GM23338 (cell line): ENCODE results near the gene IFT43. TPM values are rescaled to one million over a fixed set of nuclear protein-coding genes. Genes with fewer than 3 reads are reported as not detected.

Experiments used
- ATAC-seq: fragments of 200-7000 bp; cut with Tn5 transposase; 3 replicates; pipeline ENCODE4 v1.9.1; 2020
- DNase-seq: peaks from one replicate; pipeline ENCODE4 v3.0.0-alpha.2; 2015; ENCODE audit warnings: low spot score
- H2AFZ ChIP-seq: fragments of 200-600 bp; sonication (generic); 2 replicates; pipeline ENCODE4 v1.8.0; 2016; ENCODE audit warnings: antibody characterized with exemption, mild to moderate bottlenecking, moderate library complexity
- H3F3A ChIP-seq: fragments of 200-600 bp; sonication (generic); replicated peaks from 2 replicates; pipeline ENCODE4 v1.8.0; 2017; ENCODE audit warnings: antibody characterized with exemption, mixed run types, low read depth
- H3K27ac ChIP-seq: fragments of 200-600 bp; sonication (generic); 2 replicates; pipeline ENCODE4 v1.6.1; 2016; ENCODE audit warnings: low read depth
- H3K27me3 ChIP-seq: fragments of 200-600 bp; sonication (generic); 2 replicates; pipeline ENCODE4 v1.8.0; 2016; ENCODE audit warnings: mild to moderate bottlenecking, mixed run types, moderate library complexity; ENCODE audit not compliant: insufficient read depth
- H3K36me3 ChIP-seq: fragments of 200-600 bp; sonication (generic); 2 replicates; pipeline ENCODE4 v1.8.0; 2016; ENCODE audit warnings: mild to moderate bottlenecking; ENCODE audit not compliant: insufficient read depth
- H3K4me1 ChIP-seq: fragments of 200-600 bp; sonication (generic); 2 replicates; pipeline ENCODE4 v1.8.0; 2016; ENCODE audit warnings: mild to moderate bottlenecking, moderate library complexity; ENCODE audit not compliant: insufficient read depth
- H3K4me2 ChIP-seq: fragments of 200-600 bp; sonication (generic); 2 replicates; pipeline ENCODE4 v1.7.1; 2017; ENCODE audit warnings: mixed run types
- H3K4me3 ChIP-seq: fragments of 200-600 bp; sonication (generic); 2 replicates; pipeline ENCODE4 v1.6.1; 2016; ENCODE audit warnings: mixed run types
- H3K79me2 ChIP-seq: fragments of 200-600 bp; sonication (generic); replicated peaks from 2 replicates; pipeline ENCODE4 v1.8.0; 2017; ENCODE audit warnings: mild to moderate bottlenecking; ENCODE audit not compliant: insufficient read depth
- H3K9me2 ChIP-seq: fragments of 200-600 bp; sonication (generic); 2 replicates; pipeline ENCODE4 v1.8.0; 2017; ENCODE audit not compliant: insufficient read depth
- H4K20me1 ChIP-seq: fragments of 200-600 bp; sonication (generic); replicated peaks from 2 replicates; pipeline ENCODE4 v1.8.0; 2017; ENCODE audit warnings: mild to moderate bottlenecking; ENCODE audit not compliant: insufficient read depth
- H3K27ac Mint-ChIP-seq: 2 replicates; pipeline ENCODE4 v1.8.0; 2020; ENCODE audit warnings: inconsistent platforms, mild to moderate bottlenecking, moderate library complexity, mixed read lengths
- H3K27me3 Mint-ChIP-seq: 3 replicates; pipeline ENCODE4 v1.8.0; 2022; ENCODE audit warnings: low read depth, mild to moderate bottlenecking, moderate library complexity, mixed read lengths, inconsistent platforms; ENCODE audit not compliant: insufficient read depth, poor library complexity
- H3K36me3 Mint-ChIP-seq: 3 replicates; pipeline ENCODE4 v1.8.0; 2021; ENCODE audit warnings: low read depth, mild to moderate bottlenecking, inconsistent platforms, moderate library complexity, mixed read lengths
- H3K4me1 Mint-ChIP-seq: 3 replicates; pipeline ENCODE4 v1.8.0; 2020; ENCODE audit warnings: mild to moderate bottlenecking, inconsistent platforms, mixed read lengths
- H3K4me3 Mint-ChIP-seq: 3 replicates; pipeline ENCODE4 v1.8.0; 2021; ENCODE audit warnings: moderate library complexity, mild to moderate bottlenecking, inconsistent platforms, mixed read lengths
- H3K9me3 Mint-ChIP-seq: 3 replicates; pipeline ENCODE4 v1.8.0; 2020; ENCODE audit warnings: moderate library complexity, mild to moderate bottlenecking, inconsistent platforms, mixed read lengths
- CREB1 ChIP-seq: fragments of 250-450 bp; sonication (Bioruptor Pico); IDR thresholded peaks from 2 replicates; pipeline ENCODE4 v1.5.0; 2020; ENCODE audit warnings: low read depth, mild to moderate bottlenecking, moderate library complexity
- ETS1 ChIP-seq: IDR thresholded peaks from 2 replicates; pipeline ENCODE4 v1.6.1; 2016; ENCODE audit warnings: antibody characterized with exemption
- JUNB ChIP-seq: IDR thresholded peaks from one replicate; pipeline ENCODE4 v1.6.1; 2016; ENCODE audit warnings: antibody characterized with exemption; ENCODE audit not compliant: unreplicated experiment
- NANOG ChIP-seq: IDR thresholded peaks from 2 replicates; pipeline ENCODE4 v1.6.1; 2016; ENCODE audit warnings: antibody characterized with exemption, borderline replicate concordance
- POLR2AphosphoS5 ChIP-seq: IDR thresholded peaks from 2 replicates; pipeline ENCODE4 v1.6.1; 2016; ENCODE audit warnings: antibody characterized with exemption, low read depth
- STAT1 ChIP-seq: IDR thresholded peaks from one replicate; pipeline ENCODE4 v1.6.1; 2016; ENCODE audit warnings: antibody characterized with exemption; ENCODE audit not compliant: unreplicated experiment
- ZNF114 ChIP-seq: fragments of 250-450 bp; sonication (Bioruptor Pico); IDR thresholded peaks from 2 replicates; pipeline ENCODE4 v1.5.0; 2020; ENCODE audit warnings: mild to moderate bottlenecking, moderate library complexity
- ZNF331 ChIP-seq: fragments of 250-450 bp; sonication (Bioruptor Pico); IDR thresholded peaks from 2 replicates; pipeline ENCODE4 v1.5.0; 2020; ENCODE audit warnings: low read depth, mild to moderate bottlenecking, moderate library complexity
- polyA plus RNA-seq: library from polyadenylated mRNA; unstranded; fragments of >200 nt; fragmentation: Nextera tagmentation; extraction: Ambion mirVana; gene quantifications from 2 replicates; pipeline ENCODE4 v1.2.1, GENCODE V29; 2016
- total RNA-seq: library from RNA; depleted of rRNA; stranded (reverse); fragments of >200 nt; shearing (Covaris generic); gene quantifications from 2 replicates; pipeline ENCODE4 v1.2.3, GENCODE V29; 2014
- TF ChIP-seq, protein P1 (sequence below), 2 experiments: fragments of 200-600 bp in 1 of 2; sonication (generic) in 1 of 2; conservative IDR thresholded peaks; 2 replicates each; pipeline versions ENCODE4 v1.5.1 to v1.6.1; 2016 to 2017; ENCODE audit warnings: antibody characterized with exemption in 2 of 2, low read depth in 2 of 2, mild to moderate bottlenecking in 2 of 2, moderate library complexity in 1 of 2

IFT43 gene
- total and polyA plus RNA-seq, 2 experiments from 2014 or later: 21.5 to 43.1 TPM

GRCh38 chr14:76101391-76102379 is 116.1 kb downstream of the IFT43 start:
- Histone ChIP-seq H3K4me3 (no peak overlapping the region), H3F3A (no peaks in the 10 kb centered on the region), H3K4me2 (no peak overlapping the region), H4K20me1 (no peaks in the 10 kb centered on the region), H3K27me3 (no peaks in the 10 kb centered on the region), H3K36me3 (no peaks in the 10 kb centered on the region; the same call in 1 of the 2 replicates), H3K79me2 (no peaks in the 10 kb centered on the region), H3K4me1 (no peaks in the 10 kb centered on the region; the same call in 1 of the 2 replicates), H3K27ac (no peak overlapping the region), H3K9me2 (no peaks in the 10 kb centered on the region), H2AFZ (no peak overlapping the region; the same call in 1 of the 2 replicates)
- ATAC-seq (no peak), DNase-seq (no peak)
- Mint-ChIP-seq H3K36me3 (no peaks in the 10 kb centered on the region), H3K4me1 (peaks cover 22% of the 10 kb centered on the region), H3K27ac (no peak overlapping the region), H3K4me3 (no peak overlapping the region), H3K9me3 (no peaks in the 10 kb centered on the region; the same call in 2 of the 3 replicates), H3K27me3 (peaks cover 2% of the 10 kb centered on the region)
- TF ChIP-seq, protein P1, sequence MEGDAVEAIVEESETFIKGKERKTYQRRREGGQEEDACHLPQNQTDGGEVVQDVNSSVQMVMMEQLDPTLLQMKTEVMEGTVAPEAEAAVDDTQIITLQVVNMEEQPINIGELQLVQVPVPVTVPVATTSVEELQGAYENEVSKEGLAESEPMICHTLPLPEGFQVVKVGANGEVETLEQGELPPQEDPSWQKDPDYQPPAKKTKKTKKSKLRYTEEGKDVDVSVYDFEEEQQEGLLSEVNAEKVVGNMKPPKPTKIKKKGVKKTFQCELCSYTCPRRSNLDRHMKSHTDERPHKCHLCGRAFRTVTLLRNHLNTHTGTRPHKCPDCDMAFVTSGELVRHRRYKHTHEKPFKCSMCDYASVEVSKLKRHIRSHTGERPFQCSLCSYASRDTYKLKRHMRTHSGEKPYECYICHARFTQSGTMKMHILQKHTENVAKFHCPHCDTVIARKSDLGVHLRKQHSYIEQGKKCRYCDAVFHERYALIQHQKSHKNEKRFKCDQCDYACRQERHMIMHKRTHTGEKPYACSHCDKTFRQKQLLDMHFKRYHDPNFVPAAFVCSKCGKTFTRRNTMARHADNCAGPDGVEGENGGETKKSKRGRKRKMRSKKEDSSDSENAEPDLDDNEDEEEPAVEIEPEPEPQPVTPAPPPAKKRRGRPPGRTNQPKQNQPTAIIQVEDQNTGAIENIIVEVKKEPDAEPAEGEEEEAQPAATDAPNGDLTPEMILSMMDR (conservative IDR thresholded peaks at IDR 0.05; ENCODE audit: low read depth in 2 of 2): peak in 1 of 2 experiments; percentile 58; a peak in 2 of 4 replicates
- TF ChIP-seq ETS1: no peak
- no peak for TF ChIP-seq JUNB

GRCh38 chr14:76104802-76105355 is 119.3 kb downstream of the IFT43 start:
- H3K4me3 ChIP-seq: no peak overlapping the region
- TF ChIP-seq ZNF114 (no peak), POLR2AphosphoS5 (no peak), CREB1 (CRISPR knock-in tag) (no peak), JUNB (no peak), STAT1 (no peak), NANOG (no peak), ZNF331 (CRISPR knock-in tag) (no peak)
- TF ChIP-seq, protein P1 (conservative IDR thresholded peaks at IDR 0.05; ENCODE audit: low read depth in 2 of 2): no peak

More at GRCh38 chr14:76104802-76105355, 119.3 kb downstream of the IFT43 start:
- peaks cover 20% of the 10 kb centered on the region for H3K4me1 Mint-ChIP-seq
- Histone ChIP-seq H3K4me1 (no peaks in the 10 kb centered on the region; the same call in 1 of the 2 replicates), H3F3A (no peaks in the 10 kb centered on the region), H3K27me3 (no peaks in the 10 kb centered on the region), H4K20me1 (no peaks in the 10 kb centered on the region), H3K4me2 (no peak overlapping the region), H3K79me2 (no peaks in the 10 kb centered on the region), H2AFZ (peak overlapping the region; percentile 47), H3K36me3 (no peaks in the 10 kb centered on the region), H3K9me2 (0 out of 2 replicates have a peak, but pooled peaks cover 5% of the 10 kb centered on the region), H3K27ac (no peak overlapping the region)
- H3K9me3 Mint-ChIP-seq: no peaks in the 10 kb centered on the region
- DNase-seq (no peak), ATAC-seq (peak; percentile 34; the same call in 2 of the 3 replicates)
- no peaks in the 10 kb centered on the region for H3K36me3 Mint-ChIP-seq
- H3K4me3 Mint-ChIP-seq: no peak overlapping the region
- peaks cover 5% of the 10 kb centered on the region for H3K27me3 Mint-ChIP-seq
- H3K27ac Mint-ChIP-seq: no peak overlapping the region
